GM19372 (cell line): ENCODE results near the gene AVPR2.
A peak's percentile ranks its signal among the peaks of the same experiment; 100 is the strongest.

ENCODE experiments used
- ATAC-seq: cut with Tn5 transposase; IDR thresholded peaks from one replicate; pipeline ENCODE4 v1.9.1; 2021; ENCODE audit warnings: mild to moderate bottlenecking, low read depth, moderate library complexity; ENCODE audit not compliant: unreplicated experiment

AVPR2 gene

DNA sequence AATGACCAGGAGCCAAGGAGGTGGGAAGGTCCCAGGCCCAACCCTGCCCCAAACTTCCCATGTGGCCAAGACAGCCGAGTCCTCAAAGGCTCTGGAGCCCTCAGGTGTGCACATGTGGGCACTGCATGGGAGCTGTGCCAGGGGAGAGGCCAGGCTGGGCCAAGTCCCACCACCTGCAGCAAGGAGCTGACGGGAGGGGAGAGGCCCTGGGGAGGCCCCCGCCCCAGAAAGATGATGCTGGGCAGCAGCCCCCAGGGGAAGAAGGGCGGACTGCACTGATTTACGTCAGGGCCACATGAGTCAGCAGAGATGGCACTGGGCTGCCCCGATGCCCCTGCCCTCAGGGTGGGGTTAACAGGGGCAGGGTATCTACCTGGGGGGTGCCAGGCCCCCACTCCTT, 19.9 kb upstream of the AVPR2 start:
- no peak for ATAC-seq

GRCh38 chrX:153885208-153885787, 19.2 kb upstream of the AVPR2 start:
- ATAC-seq: no peak

DNA sequence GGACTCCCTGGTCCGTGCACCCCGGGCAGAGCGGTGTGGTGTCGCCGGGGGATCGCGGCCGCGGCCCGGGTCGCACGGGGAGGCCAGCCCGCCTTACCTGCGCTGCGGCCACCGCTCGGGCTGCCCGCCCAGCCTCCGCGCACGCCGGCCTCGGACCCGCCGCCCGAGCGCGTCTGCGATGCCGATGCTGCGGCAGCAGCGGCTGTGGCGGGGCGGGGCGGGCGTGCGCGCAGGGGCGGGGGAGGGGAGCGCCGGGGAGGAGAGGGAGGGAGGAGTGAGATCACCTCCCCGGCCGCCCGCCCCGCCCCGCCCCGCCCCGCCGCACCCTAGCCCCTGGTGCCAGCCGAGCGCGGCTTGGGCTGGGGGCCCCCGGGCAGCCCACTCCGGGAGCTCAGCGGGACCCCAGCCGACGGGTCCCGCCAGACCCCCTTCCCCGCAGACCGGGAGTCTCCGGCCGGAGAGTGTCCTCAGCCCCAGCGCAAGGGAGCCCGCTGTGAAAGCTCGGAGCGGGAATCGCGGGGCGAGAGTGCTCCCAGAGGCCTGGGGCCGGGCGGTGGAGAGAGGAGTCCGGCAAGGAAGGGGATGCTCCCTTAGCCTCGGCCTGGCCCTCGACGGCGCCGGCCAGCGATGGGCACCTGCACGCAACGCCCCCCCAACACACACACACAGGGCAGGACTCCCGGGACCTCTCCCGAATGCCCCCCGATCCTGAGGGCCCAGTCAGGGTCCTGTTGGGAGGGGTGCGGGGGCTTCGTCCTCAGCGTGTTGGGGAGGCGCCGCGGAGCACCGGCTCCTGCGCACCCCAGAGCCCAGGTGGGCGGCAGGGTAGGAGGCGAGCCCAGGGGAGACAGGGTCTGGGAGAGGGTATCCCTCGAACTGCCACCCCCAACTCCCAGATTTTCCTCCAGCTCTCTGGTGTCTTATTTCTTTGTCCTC, 18.2 kb upstream of the AVPR2 start, which contains the start of gene L1CAM:
Gene L1CAM (minus strand): TSS at position 206 of the 936 bp plus-strand sequence. CDS start 10,337 bp downstream, outside the sequence.
- no peak for ATAC-seq

GRCh38 chrX:153886915-153887314, 17.6 kb upstream of the AVPR2 start:
- ATAC-seq: no peak

- no peak for ATAC-seq
These were observed 17.1 kb upstream of the AVPR2 start for GRCh38 chrX:153887385-153887784.

DNA sequence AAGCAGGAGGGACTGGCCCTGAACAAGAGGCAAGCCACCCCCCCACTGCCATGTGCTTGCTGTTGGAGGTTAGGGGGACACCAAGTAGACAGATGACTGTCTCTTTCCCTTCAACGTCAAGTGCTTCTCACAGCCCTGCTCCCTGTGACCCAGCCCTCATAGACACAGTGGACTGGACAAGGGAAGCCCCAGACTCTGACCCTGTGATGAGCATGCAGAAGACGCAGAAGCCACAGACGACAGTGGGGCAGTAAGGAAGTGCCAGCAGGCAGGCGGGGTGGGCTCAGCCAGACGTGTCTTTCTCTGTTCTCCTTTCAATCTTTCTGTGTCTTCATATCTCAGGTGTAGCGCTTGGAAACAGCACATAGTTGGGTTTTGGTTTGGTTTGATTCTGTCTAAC, 16.1 kb upstream of the AVPR2 start:
- no peak for ATAC-seq

DNA sequence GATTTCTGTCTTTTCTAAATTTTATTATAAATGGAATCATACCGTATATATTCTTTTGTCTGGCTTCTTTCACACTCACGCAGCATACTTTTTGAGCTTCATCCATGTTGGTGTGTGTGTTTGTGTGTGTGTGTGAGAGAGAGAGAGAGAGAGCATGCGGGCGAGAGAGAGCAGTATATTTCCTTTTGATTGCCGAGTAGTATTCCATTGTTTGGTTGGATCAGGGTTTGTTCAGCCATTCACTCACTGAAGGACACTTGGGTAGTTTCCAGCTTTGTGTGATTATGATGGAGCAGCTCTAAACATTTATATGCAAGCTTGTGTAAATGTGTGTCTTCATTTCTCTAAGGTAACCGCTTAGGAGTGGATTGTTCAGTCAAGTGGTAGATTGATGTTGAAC, 15.3 kb upstream of the AVPR2 start:
- no peak for ATAC-seq

DNA sequence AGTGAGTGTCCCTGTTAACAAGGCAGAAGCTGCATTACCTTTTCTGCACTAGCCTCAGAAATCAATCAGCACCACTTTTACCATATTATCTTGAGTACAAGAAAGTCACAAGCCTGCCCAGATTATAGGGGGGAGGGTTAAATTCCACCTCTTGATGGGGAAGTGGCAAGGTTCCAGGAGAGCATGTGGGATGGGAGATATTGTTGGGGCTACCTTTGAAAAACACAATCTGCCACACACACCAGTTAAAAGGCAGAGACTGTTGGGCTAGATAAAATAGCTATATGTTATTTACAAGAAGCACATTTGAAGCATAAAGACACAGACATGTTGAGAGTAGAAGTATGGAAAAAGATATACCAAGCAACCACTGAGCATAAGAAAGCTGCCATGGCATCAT, 6.6 kb upstream of the AVPR2 start:
- no peak for ATAC-seq

DNA sequence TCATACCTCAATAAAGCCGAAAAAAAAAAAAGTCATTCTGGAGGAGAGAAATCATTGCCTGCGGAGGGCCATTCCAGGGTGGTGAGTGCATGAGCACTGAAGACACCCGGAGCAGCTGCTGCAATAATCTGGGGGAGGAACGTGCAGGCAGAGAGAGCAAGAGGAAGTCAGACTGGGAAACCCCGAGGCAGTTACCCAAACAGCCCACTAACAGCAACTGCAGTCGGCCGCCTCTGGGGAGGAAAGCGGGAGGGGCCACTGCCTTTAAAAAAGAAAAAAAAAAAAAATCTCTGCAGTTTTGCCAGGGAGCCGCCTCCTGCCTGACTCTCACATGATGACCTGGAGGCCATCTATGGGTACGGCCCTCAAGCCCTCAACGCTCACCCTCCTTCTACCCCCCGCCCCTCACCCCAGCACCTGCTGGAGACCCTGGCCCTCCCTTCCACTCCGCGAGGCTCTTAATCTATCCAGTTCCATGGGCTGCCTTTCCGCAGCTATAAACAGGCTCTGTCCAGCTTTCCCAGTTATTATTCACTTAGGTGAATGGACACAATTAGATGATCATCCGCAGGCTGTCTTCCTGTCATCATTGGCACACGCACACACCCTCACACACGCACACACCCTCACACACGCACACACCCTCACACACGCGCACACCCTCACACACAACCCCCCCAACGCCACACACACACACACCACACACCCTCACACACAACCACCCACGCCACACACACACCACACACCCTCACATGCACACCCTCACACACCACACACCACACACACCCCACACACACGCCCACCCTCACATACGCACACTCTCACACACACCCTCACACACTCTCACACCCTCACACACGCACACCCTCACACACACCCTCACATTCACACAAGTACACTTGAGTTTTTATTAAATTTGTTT, 3.4 kb upstream of the AVPR2 start:
- peak; percentile 64 for ATAC-seq

- ATAC-seq: no peak
These were observed 2.7 kb upstream of the AVPR2 start for GRCh38 chrX:153901753-153902140.

- ATAC-seq: no peak
These were observed 2.1 kb upstream of the AVPR2 start for GRCh38 chrX:153902385-153902784.

- ATAC-seq: no peak
These were observed 1.1 kb upstream of the AVPR2 start for GRCh38 chrX:153903238-153903980.

DNA sequence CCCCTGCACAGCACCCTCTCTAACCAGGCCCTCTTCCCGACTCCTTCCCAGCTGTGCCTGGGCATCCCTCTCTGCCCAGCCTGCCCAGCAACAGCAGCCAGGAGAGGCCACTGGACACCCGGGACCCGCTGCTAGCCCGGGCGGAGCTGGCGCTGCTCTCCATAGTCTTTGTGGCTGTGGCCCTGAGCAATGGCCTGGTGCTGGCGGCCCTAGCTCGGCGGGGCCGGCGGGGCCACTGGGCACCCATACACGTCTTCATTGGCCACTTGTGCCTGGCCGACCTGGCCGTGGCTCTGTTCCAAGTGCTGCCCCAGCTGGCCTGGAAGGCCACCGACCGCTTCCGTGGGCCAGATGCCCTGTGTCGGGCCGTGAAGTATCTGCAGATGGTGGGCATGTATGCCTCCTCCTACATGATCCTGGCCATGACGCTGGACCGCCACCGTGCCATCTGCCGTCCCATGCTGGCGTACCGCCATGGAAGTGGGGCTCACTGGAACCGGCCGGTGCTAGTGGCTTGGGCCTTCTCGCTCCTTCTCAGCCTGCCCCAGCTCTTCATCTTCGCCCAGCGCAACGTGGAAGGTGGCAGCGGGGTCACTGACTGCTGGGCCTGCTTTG, 1.1 kb downstream of the AVPR2 start:
- ATAC-seq: no peak

DNA sequence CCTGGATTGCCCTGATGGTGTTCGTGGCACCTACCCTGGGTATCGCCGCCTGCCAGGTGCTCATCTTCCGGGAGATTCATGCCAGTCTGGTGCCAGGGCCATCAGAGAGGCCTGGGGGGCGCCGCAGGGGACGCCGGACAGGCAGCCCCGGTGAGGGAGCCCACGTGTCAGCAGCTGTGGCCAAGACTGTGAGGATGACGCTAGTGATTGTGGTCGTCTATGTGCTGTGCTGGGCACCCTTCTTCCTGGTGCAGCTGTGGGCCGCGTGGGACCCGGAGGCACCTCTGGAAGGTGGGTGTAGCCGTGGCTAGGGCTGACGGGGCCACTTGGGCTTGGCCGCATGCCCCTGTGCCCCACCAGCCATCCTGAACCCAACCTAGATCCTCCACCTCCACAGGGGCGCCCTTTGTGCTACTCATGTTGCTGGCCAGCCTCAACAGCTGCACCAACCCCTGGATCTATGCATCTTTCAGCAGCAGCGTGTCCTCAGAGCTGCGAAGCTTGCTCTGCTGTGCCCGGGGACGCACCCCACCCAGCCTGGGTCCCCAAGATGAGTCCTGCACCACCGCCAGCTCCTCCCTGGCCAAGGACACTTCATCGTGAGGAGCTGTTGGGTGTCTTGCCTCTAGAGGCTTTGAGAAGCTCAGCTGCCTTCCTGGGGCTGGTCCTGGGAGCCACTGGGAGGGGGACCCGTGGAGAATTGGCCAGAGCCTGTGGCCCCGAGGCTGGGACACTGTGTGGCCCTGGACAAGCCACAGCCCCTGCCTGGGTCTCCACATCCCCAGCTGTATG, 1.8 kb downstream of the AVPR2 start:
- ATAC-seq: no peak

- no peak for ATAC-seq
These were observed 3.0 kb downstream of the AVPR2 start for GRCh38 chrX:153907456-153907855.

DNA sequence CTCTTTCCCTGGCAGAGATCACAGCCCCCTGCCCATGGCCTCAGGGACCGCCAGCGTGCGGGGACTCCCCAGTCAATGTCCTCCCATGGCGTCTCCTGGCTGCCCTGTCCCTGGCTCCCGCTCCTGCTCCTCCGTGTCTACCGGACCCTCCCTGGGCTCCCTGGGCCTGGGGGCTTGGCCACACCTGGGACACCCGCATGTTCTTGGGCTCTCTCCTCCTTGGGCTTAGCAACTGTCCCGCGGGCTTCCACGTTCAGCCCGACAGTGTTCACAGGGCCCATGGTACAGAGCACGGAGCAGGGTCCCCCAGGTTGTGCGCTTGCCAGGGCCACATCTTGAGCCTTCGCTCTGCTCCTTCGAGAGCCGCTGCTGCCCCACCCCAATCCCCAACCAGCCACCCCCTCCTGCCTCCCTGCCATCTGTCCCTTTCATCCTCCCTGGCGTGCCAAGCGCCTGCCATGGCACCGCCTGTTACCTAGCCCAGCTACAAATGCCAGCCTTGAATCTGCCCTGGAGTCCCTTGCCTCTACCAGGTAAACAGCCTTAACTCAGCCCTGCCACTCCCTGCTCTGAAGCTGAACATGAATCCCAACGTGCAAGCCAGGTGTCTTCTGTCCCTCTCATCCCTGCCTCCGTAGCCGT, 3.9 kb downstream of the AVPR2 start:
- no peak for ATAC-seq

DNA sequence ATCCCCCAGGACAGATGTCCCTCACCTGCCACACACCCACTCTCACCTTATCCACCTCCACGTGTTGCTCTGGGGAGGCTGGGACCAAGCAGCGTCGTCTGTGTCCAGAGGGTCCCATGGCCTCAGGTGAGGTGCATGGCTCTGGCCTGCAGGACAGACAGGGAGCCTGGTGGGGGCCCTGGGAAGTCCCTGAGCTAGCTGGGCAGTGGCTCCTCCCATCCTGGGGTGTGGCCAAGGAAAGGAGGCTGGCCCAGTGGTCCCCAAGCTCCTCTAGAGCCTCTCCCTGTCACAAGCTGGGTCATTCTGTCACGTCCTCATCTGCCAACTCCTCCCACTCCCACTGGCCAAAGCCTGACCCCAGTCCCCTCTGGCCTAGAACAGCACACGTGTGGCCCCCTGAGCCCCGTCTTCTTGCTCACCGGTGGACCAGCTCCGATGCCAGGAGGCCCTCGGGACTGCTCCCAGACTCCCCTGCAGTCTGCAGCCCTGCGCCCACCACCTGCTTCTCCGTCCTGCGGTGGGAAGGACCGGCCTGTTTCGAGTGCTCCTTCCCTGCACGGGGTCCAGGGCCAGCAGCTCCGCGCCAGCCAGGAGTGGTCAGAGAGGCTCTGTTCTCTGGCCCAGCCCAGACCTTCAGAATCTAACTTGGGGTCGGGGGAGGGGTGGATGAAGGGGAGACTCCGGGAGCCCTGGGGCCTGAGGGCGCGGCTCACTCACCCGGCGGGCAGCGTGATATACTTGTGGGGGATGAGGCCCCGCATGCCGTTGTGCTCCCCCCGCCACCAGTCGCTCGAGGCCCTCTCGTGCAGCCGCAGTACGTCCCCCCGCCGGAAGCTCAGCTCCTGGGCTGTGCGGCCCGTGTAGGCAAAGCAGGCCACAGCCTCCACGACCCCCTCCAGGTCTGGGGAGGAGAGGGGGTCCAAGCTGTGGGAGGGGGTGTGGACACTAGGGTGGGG, 4.8 kb downstream of the AVPR2 start:
- ATAC-seq: no peak
